GM13976 (cell line): ENCODE results near the gene BCL11A.

ENCODE experiments used
- DNase-seq: peaks from one replicate; pipeline ENCODE4 v3.0.0; 2012; ENCODE audit warnings: low spot score
- in situ Hi-C: fragments of 300-500 bp; cut with MboI; formaldehyde crosslinking; loops from one replicate; pipeline ENCODE4 v1.12.0; 2022; ENCODE audit warnings: low sequenced_read_pairs, mixed read lengths, inconsistent platforms; ENCODE audit not compliant: unreplicated experiment
- TF ChIP-seq, protein P1 (sequence below): IDR thresholded peaks from 2 replicates; pipeline ENCODE4 v1.5.1; 2012; ENCODE audit warnings: borderline replicate concordance, mild to moderate bottlenecking; ENCODE audit not compliant: insufficient read depth; ENCODE audit errors: extremely low read depth, missing control alignments, control extremely low read depth

Gene BCL11A

GRCh38 chr2:60553495-60554073, at the start of gene BCL11A:
Gene BCL11A, minus strand, starts transcription at chr2:60553654. Its CDS starts 384 bp downstream, at chr2:60553270.
- no peak for DNase-seq
- TF ChIP-seq, protein P1, sequence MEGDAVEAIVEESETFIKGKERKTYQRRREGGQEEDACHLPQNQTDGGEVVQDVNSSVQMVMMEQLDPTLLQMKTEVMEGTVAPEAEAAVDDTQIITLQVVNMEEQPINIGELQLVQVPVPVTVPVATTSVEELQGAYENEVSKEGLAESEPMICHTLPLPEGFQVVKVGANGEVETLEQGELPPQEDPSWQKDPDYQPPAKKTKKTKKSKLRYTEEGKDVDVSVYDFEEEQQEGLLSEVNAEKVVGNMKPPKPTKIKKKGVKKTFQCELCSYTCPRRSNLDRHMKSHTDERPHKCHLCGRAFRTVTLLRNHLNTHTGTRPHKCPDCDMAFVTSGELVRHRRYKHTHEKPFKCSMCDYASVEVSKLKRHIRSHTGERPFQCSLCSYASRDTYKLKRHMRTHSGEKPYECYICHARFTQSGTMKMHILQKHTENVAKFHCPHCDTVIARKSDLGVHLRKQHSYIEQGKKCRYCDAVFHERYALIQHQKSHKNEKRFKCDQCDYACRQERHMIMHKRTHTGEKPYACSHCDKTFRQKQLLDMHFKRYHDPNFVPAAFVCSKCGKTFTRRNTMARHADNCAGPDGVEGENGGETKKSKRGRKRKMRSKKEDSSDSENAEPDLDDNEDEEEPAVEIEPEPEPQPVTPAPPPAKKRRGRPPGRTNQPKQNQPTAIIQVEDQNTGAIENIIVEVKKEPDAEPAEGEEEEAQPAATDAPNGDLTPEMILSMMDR: no peak
- in situ Hi-C loops: loop anchor here (25.0 kb wide), 2 partner anchors 1241 to 1791 kb away; no protein-coding TSS in a partner anchor

- TF ChIP-seq, protein P1: no peak
- in situ Hi-C loops: no loop called here
- no peak for DNase-seq
Measured at GRCh38 chr2:60602828-60603532, 49.5 kb upstream of the BCL11A start.

DNA sequence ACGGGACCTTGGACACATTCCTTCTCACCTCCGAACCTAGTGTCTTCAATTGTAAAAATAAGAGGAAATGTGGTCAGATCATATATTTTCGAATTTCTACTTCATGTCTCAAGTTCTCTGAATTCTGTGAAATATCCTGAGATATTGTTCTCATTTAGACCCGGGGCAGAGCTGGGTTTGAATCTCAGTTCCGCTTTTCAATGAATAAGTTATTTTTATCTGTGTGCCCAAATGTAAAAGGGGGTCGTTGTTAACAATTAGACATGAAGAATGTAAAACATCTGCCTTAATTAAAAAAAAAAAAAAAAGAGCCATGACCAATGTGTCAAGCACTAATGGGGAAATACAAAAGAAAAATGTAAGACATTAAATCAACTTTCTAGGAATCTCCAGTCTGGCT, 48.9 kb upstream of the BCL11A start:
- in situ Hi-C loops: no loop called here
- TF ChIP-seq, protein P1: no peak
- DNase-seq: no peak

GRCh38 chr2:60598271-60598670, 44.8 kb upstream of the BCL11A start:
- DNase-seq: no peak
- in situ Hi-C loops: loop anchor here (25.0 kb wide), 1 partner anchor 1561 kb away; no protein-coding TSS in a partner anchor
- TF ChIP-seq, protein P1: no peak

DNA sequence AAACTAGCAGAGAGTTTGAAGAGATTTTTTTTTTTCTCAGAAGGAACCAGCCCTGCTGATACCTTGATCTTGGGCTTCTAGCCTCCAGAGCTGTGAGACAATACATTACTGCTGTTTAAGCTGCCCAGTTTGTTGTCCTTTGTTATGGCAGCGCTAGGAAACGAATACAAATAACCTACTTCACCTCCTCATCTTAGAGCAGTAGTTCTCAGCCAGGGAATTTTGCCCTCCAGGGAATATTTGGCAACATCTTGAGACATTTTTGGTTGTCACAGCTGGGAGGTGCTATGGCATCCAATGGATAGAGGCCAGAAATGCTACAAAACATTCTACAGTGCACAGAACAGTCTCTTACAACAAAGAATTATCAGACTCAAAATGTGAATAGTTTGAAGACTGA, 43.9 kb upstream of the BCL11A start:
- in situ Hi-C loops: loop anchor here (25.0 kb wide), 1 partner anchor 1560 kb away; no protein-coding TSS in a partner anchor
- TF ChIP-seq, protein P1: no peak
- no peak for DNase-seq

GRCh38 chr2:60596411-60596810, 43.0 kb upstream of the BCL11A start:
- DNase-seq: no peak
- in situ Hi-C loops: loop anchor here (25.0 kb wide), 1 partner anchor 1559 kb away; no protein-coding TSS in a partner anchor
- TF ChIP-seq, protein P1: no peak
